A549 (cell line): ENCODE measurements around the gene ATM.

Experiments
- CTCF ChIP-seq: fragments of >200 bp; sonication (Bioruptor Twin); formaldehyde crosslinking; IDR thresholded peaks from 3 replicates; pipeline ENCODE4 v1.5.1; 2016
- EP300 ChIP-seq, 2 experiments: fragments of >200 bp; sonication (Bioruptor Twin); formaldehyde crosslinking; IDR thresholded peaks; 2 replicates in 1 of 2; 3 replicates in 1 of 2; pipeline ENCODE4 v1.6.1; 2016 to 2017
- POLR2A ChIP-seq: IDR thresholded peaks from 2 replicates; pipeline ENCODE4 v1.6.1; 2012; ENCODE audit warnings: mild to moderate bottlenecking, low read length
- POLR2AphosphoS2 ChIP-seq: conservative IDR thresholded peaks from 2 replicates; pipeline ENCODE4 v1.6.1; 2012; ENCODE audit warnings: low read length, improper control_type of control experiment, inconsistent platforms
- TF ChIP-seq, protein P1 (sequence below): IDR thresholded peaks from 2 replicates; pipeline ENCODE4 v1.6.1; 2012
- TF ChIP-seq, protein P2 (sequence below): IDR thresholded peaks from 2 replicates; pipeline ENCODE4 v1.6.1; 2012

- TF ChIP-seq EP300 (IDR thresholded peaks at IDR 0.05) (no peak), CTCF (no peak), POLR2AphosphoS2 (no peak), POLR2A (no peak)
- TF ChIP-seq, protein P1, sequence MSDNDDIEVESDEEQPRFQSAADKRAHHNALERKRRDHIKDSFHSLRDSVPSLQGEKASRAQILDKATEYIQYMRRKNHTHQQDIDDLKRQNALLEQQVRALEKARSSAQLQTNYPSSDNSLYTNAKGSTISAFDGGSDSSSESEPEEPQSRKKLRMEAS: no peak
- TF ChIP-seq, protein P2, sequence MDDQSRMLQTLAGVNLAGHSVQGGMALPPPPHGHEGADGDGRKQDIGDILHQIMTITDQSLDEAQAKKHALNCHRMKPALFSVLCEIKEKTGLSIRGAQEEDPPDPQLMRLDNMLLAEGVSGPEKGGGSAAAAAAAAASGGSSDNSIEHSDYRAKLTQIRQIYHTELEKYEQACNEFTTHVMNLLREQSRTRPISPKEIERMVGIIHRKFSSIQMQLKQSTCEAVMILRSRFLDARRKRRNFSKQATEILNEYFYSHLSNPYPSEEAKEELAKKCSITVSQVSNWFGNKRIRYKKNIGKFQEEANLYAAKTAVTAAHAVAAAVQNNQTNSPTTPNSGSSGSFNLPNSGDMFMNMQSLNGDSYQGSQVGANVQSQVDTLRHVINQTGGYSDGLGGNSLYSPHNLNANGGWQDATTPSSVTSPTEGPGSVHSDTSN: no peak
These were observed 141.3 kb downstream of the ATM start for GRCh38 chr11:108364159-108364558.
